ENCODE data around the gene ANTXR1. TPM values are rescaled to one million over a fixed set of nuclear protein-coding genes. Genes with fewer than 3 reads are reported as not detected.

The ANTXR1 gene
- total RNA-seq, 1 experiment from 2014 or later = 181 TPM

DNA sequence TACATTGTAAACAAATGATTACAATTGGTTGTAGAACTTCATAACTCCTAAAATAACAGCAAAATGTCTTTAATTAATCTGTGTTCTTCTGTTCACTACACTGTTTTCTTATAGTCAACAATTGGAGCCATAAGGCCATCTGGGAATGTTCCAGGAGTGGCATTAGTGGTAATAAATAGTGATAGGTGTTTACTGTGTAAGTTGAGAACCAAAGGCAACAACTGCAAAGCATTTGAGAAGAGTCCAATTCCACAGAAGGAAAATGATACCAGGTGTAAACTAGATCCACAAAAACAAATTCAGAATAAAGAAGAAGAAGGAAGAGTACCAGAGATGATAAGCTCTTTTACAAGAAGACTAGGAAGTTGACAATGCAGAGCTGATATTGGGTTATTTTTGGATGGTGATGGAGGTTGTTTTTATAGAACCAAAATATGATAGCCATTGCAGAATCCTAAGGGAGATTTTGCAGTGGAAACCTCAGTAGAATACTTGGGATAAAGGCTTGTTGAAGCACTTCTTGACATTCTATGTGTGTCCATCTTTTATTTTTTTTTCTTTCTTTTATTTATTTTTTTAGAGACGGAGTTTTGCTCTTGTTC is 52.9 kb downstream of the ANTXR1 start:
- Histone ChIP-seq H3K9me3 (ENCODE audit: low read depth, low read length, poor library complexity, severe bottlenecking) (no peaks in the 10 kb centered on the region), H3K4me3 (ENCODE audit: low read depth, low read length, poor library complexity, severe bottlenecking) (no peak overlapping the region), H3K27ac (ENCODE audit: low read depth, low read length, poor library complexity, severe bottlenecking) (no peak overlapping the region), H3K36me3 (ENCODE audit: insufficient read depth, low read length, poor library complexity, severe bottlenecking) (peaks cover 6% of the 10 kb centered on the region), H3K27me3 (replicated peaks; ENCODE audit: insufficient read depth, low read depth, low read length, poor library complexity) (no peaks in the 10 kb centered on the region), H3K4me1 (ENCODE audit: insufficient read depth, low read length, poor library complexity, severe bottlenecking) (no peaks in the 10 kb centered on the region)
- POLR2A ChIA-PET (ENCODE audit: low non-redundant PET) = no interaction called here
- CTCF ChIA-PET = no interaction called here
- TF ChIP-seq, protein P1, sequence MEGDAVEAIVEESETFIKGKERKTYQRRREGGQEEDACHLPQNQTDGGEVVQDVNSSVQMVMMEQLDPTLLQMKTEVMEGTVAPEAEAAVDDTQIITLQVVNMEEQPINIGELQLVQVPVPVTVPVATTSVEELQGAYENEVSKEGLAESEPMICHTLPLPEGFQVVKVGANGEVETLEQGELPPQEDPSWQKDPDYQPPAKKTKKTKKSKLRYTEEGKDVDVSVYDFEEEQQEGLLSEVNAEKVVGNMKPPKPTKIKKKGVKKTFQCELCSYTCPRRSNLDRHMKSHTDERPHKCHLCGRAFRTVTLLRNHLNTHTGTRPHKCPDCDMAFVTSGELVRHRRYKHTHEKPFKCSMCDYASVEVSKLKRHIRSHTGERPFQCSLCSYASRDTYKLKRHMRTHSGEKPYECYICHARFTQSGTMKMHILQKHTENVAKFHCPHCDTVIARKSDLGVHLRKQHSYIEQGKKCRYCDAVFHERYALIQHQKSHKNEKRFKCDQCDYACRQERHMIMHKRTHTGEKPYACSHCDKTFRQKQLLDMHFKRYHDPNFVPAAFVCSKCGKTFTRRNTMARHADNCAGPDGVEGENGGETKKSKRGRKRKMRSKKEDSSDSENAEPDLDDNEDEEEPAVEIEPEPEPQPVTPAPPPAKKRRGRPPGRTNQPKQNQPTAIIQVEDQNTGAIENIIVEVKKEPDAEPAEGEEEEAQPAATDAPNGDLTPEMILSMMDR (conservative IDR thresholded peaks at IDR 0.05; ENCODE audit: low read depth, low read length) = no peak
- TF ChIP-seq EZH2 (IDR thresholded peaks at IDR 0.05; ENCODE audit: borderline replicate concordance, low read depth, low read length, poor library complexity, severe bottlenecking) = no peak
- BruUV-seq (replicated peaks) = no TSS peak
- no peak for DNase-seq (ENCODE audit: low spot score)
- intact Hi-C loops (cut with micrococcal nuclease; ENCODE audit: unreplicated experiment) = no loop called here

DNA sequence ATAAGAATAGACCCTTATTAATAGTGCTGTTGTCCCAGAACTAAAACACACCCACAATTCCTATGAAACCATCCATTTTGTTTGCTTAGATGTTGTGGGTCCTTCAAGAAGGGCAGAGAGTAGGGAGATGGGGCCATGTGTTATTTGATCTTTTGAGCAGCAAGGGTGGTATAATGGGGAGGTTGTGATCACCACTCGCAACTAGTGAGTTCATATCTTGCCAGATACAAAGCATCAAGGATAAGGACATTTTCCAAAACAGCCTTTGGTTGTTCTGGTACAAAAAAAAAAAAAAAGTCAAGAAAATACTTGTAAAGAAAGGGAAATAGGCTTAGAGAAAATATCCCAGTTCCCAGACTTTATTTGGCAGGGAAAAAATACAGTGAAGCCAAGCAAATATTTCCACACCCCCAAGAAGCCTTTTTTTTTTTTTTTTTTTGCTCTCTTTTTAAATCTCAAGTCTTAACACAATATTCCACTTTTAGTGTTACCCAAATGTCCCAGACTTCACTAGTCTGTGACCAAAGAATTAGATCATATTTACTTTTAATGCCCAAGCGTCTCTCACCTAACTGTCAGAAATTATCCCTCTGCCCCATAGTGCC is 54.1 kb downstream of the ANTXR1 start:
- no peak for DNase-seq (ENCODE audit: low spot score)
- no peak overlapping the region for H3K4me3 ChIP-seq (ENCODE audit: low read depth, low read length, poor library complexity, severe bottlenecking)
- intact Hi-C loops (cut with micrococcal nuclease; ENCODE audit: unreplicated experiment) = no loop called here
- no peaks in the 10 kb centered on the region for H3K4me1 ChIP-seq (ENCODE audit: insufficient read depth, low read length, poor library complexity, severe bottlenecking)
- H3K27me3 ChIP-seq (replicated peaks; ENCODE audit: insufficient read depth, low read depth, low read length, poor library complexity) = no peaks in the 10 kb centered on the region
- POLR2A ChIA-PET (ENCODE audit: low non-redundant PET) = no interaction called here
- H3K9me3 ChIP-seq (ENCODE audit: low read depth, low read length, poor library complexity, severe bottlenecking) = no peaks in the 10 kb centered on the region
- no TSS peak for BruUV-seq (replicated peaks)
- CTCF ChIA-PET = no interaction called here
- no peak overlapping the region for H3K27ac ChIP-seq (ENCODE audit: low read depth, low read length, poor library complexity, severe bottlenecking)
- TF ChIP-seq EZH2 (IDR thresholded peaks at IDR 0.05; ENCODE audit: borderline replicate concordance, low read depth, low read length, poor library complexity, severe bottlenecking) = no peak
- TF ChIP-seq, protein P1 (conservative IDR thresholded peaks at IDR 0.05; ENCODE audit: low read depth, low read length) = no peak
- peaks cover 18% of the 10 kb centered on the region for H3K36me3 ChIP-seq (ENCODE audit: insufficient read depth, low read length, poor library complexity, severe bottlenecking)

DNA sequence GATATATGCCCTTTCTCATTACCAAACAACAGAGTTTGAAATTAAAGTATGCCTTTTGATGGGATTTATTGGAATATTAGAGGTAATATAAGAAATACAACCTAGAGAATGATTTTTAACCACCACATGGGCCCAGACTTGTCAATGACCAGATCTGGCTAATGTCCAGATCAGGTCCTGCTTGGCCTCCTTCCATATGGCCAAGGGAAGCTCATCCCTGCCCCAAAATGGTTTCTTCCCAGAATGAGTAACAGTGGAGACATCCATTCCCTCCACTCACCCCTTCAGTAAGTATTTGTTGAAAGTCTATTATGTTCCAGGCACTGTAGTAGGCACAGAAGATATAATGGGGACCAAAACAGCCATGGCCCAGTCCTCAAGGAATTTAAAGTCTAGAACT is 54.9 kb downstream of the ANTXR1 start:
- H3K9me3 ChIP-seq (ENCODE audit: low read depth, low read length, poor library complexity, severe bottlenecking) = no peaks in the 10 kb centered on the region
- no peak overlapping the region for H3K4me3 ChIP-seq (ENCODE audit: low read depth, low read length, poor library complexity, severe bottlenecking)
- CTCF ChIA-PET = no interaction called here
- H3K36me3 ChIP-seq (ENCODE audit: insufficient read depth, low read length, poor library complexity, severe bottlenecking) = peaks cover 21% of the 10 kb centered on the region
- intact Hi-C loops (cut with micrococcal nuclease; ENCODE audit: unreplicated experiment) = no loop called here
- no TSS peak for BruUV-seq (replicated peaks)
- no peak overlapping the region for H3K27ac ChIP-seq (ENCODE audit: low read depth, low read length, poor library complexity, severe bottlenecking)
- TF ChIP-seq, protein P1 (conservative IDR thresholded peaks at IDR 0.05; ENCODE audit: low read depth, low read length) = no peak
- TF ChIP-seq EZH2 (IDR thresholded peaks at IDR 0.05; ENCODE audit: borderline replicate concordance, low read depth, low read length, poor library complexity, severe bottlenecking) = no peak
- no peaks in the 10 kb centered on the region for H3K27me3 ChIP-seq (replicated peaks; ENCODE audit: insufficient read depth, low read depth, low read length, poor library complexity)
- DNase-seq (ENCODE audit: low spot score) = no peak
- H3K4me1 ChIP-seq (ENCODE audit: insufficient read depth, low read length, poor library complexity, severe bottlenecking) = no peaks in the 10 kb centered on the region
- POLR2A ChIA-PET (ENCODE audit: low non-redundant PET) = no interaction called here

Measured in A673 (cell line).